Measurements from ENCODE around the gene SSH2.

Gene SSH2

GRCh38 chr17:29929533-29930408, at the start of gene SSH2:
TSS of gene SSH2 (minus strand) at chr17:29930228. CDS start at chr17:29930000, 228 bp downstream.
- TF ChIP-seq ZC3H10 (CRISPR knock-in tag; IDR thresholded peaks at IDR 0.05) = no peak
- no peak for TF ChIP-seq GLIS3 (CRISPR knock-in tag; IDR thresholded peaks at IDR 0.05)
- no peak for TF ChIP-seq TOX (CRISPR knock-in tag; IDR thresholded peaks at IDR 0.05; ENCODE audit: borderline replicate concordance)
- no peak for TF ChIP-seq ZNF70 (CRISPR knock-in tag; IDR thresholded peaks at IDR 0.05)
- no peak for TF ChIP-seq ZFP30 (CRISPR knock-in tag; IDR thresholded peaks at IDR 0.05)
- TF ChIP-seq CSDC2 (CRISPR knock-in tag; IDR thresholded peaks at IDR 0.05) = no peak
- peak; percentile 74; the same call in 1 of the 2 replicates for TF ChIP-seq PATZ1 (CRISPR knock-in tag; IDR thresholded peaks at IDR 0.05; ENCODE audit: borderline replicate concordance)
- peak; percentile 85 for ATAC-seq

- peak; percentile 63; the same call in 2 of the 3 replicates for ATAC-seq
Observed at GRCh38 chr17:29977836-29978235, 47.8 kb upstream of the SSH2 start.

GRCh38 chr17:29973005-29973404, 43.0 kb upstream of the SSH2 start:
- TF ChIP-seq OSR1 (CRISPR knock-in tag; IDR thresholded peaks at IDR 0.05) (no peak), ZNF70 (CRISPR knock-in tag; IDR thresholded peaks at IDR 0.05) (no peak), GLIS3 (CRISPR knock-in tag; IDR thresholded peaks at IDR 0.05) (no peak), CSRNP3 (CRISPR knock-in tag; IDR thresholded peaks at IDR 0.05) (no peak), SNAI2 (CRISPR knock-in tag; IDR thresholded peaks at IDR 0.05) (no peak), TOX (CRISPR knock-in tag; IDR thresholded peaks at IDR 0.05; ENCODE audit: borderline replicate concordance) (no peak)
- ATAC-seq = no peak

More at GRCh38 chr17:29977836-29978235, 47.8 kb upstream of the SSH2 start:
- no peak for TF ChIP-seq ZFP30 (CRISPR knock-in tag; IDR thresholded peaks at IDR 0.05)
- TF ChIP-seq BACH2 (CRISPR knock-in tag; IDR thresholded peaks at IDR 0.05; ENCODE audit: borderline replicate concordance) = no peak
- 0 out of 2 replicates have a peak, but pooled peaks have one; percentile 15 for TF ChIP-seq SNAI2 (CRISPR knock-in tag; IDR thresholded peaks at IDR 0.05)

- TF ChIP-seq ZC3H10 (CRISPR knock-in tag; IDR thresholded peaks at IDR 0.05) = no peak
- ATAC-seq = no peak
Observed at GRCh38 chr17:29972277-29972676, 42.2 kb upstream of the SSH2 start.

GRCh38 chr17:29968271-29968670, 38.2 kb upstream of the SSH2 start:
- no peak for ATAC-seq
- TF ChIP-seq OSR1 (CRISPR knock-in tag; IDR thresholded peaks at IDR 0.05) = no peak
- TF ChIP-seq ISL1 (CRISPR knock-in tag; IDR thresholded peaks at IDR 0.05) = no peak
- TF ChIP-seq SNAI2 (CRISPR knock-in tag; IDR thresholded peaks at IDR 0.05) = no peak
- TF ChIP-seq TOX (CRISPR knock-in tag; IDR thresholded peaks at IDR 0.05; ENCODE audit: borderline replicate concordance) = no peak
- no peak for TF ChIP-seq BACH2 (CRISPR knock-in tag; IDR thresholded peaks at IDR 0.05; ENCODE audit: borderline replicate concordance)
- no peak for TF ChIP-seq ARNTL (CRISPR knock-in tag; IDR thresholded peaks at IDR 0.05; ENCODE audit: borderline replicate concordance, low read depth)
- no peak for TF ChIP-seq ZNF565 (CRISPR knock-in tag; conservative IDR thresholded peaks at IDR 0.05; ENCODE audit: low read depth)
- TF ChIP-seq ZNF70 (CRISPR knock-in tag; IDR thresholded peaks at IDR 0.05) = no peak

- ATAC-seq = no peak
- TF ChIP-seq TCF4 (CRISPR knock-in tag; IDR thresholded peaks at IDR 0.05; ENCODE audit: borderline replicate concordance) (no peak), PATZ1 (CRISPR knock-in tag; IDR thresholded peaks at IDR 0.05; ENCODE audit: borderline replicate concordance) (no peak), ZFP3 (CRISPR knock-in tag; IDR thresholded peaks at IDR 0.05) (no peak), ESRRG (CRISPR knock-in tag; IDR thresholded peaks at IDR 0.05) (no peak), POU6F1 (CRISPR knock-in tag; IDR thresholded peaks at IDR 0.05; ENCODE audit: borderline replicate concordance, low read depth) (no peak), ISL1 (CRISPR knock-in tag; IDR thresholded peaks at IDR 0.05) (no peak), RARB (CRISPR knock-in tag; IDR thresholded peaks at IDR 0.05) (no peak), CREB5 (CRISPR knock-in tag; IDR thresholded peaks at IDR 0.05; ENCODE audit: low read depth) (no peak), ZNF70 (CRISPR knock-in tag; IDR thresholded peaks at IDR 0.05) (no peak), CSDC2 (CRISPR knock-in tag; IDR thresholded peaks at IDR 0.05) (no peak), ZNF8 (CRISPR knock-in tag; IDR thresholded peaks at IDR 0.05) (no peak), SNAI2 (CRISPR knock-in tag; IDR thresholded peaks at IDR 0.05) (no peak), ZNF565 (CRISPR knock-in tag; conservative IDR thresholded peaks at IDR 0.05; ENCODE audit: low read depth) (no peak)
Observed at GRCh38 chr17:29962656-29963055, 32.6 kb upstream of the SSH2 start.
